Fibroblast of lung (primary cell): ENCODE measurements around the gene SLC39A5. TPM values are rescaled to one million over a fixed set of nuclear protein-coding genes. Genes with fewer than 3 reads are reported as not detected.

ENCODE experiments used
- DNase-seq, 2 donors: peaks; one replicate each; pipeline versions ENCODE4 v3.0.0 to v3.0.0-alpha.2; 2010; ENCODE audit warnings: low read depth in 2 of 2
- H2AFZ ChIP-seq: 2 replicates; pipeline ENCODE4 v1.5.1; 2012; ENCODE audit warnings: low read length, control low read depth, inconsistent platforms
- H3K27ac ChIP-seq: 2 replicates; pipeline ENCODE4 v1.5.1; 2011; ENCODE audit warnings: low read length, control low read depth; ENCODE audit not compliant: insufficient read depth
- H3K27me3 ChIP-seq: 2 replicates; pipeline ENCODE4 v1.5.1; 2011; ENCODE audit warnings: mild to moderate bottlenecking, low read length; ENCODE audit not compliant: control insufficient read depth, insufficient read depth
- H3K36me3 ChIP-seq: 2 replicates; pipeline ENCODE4 v1.5.1; 2011; ENCODE audit warnings: low read length; ENCODE audit not compliant: control insufficient read depth, insufficient read depth
- H3K4me1 ChIP-seq: 2 replicates; pipeline ENCODE4 v1.5.1; 2011; ENCODE audit warnings: low read length; ENCODE audit not compliant: control insufficient read depth, insufficient read depth; ENCODE audit errors: extremely low read depth
- H3K4me2 ChIP-seq: 2 replicates; pipeline ENCODE4 v1.5.1; 2011; ENCODE audit warnings: low read length, control low read depth; ENCODE audit not compliant: insufficient read depth; ENCODE audit errors: extremely low read depth
- H3K4me3 ChIP-seq, 4 experiments: fragments of 200-600 bp in 1 of 4; sonication (generic) in 1 of 4; replicated peaks in 1 of 4; 2 replicates each; pipeline ENCODE4 v1.5.1; 2011 to 2016; ENCODE audit warnings: low read length in 4 of 4, low read depth in 3 of 4, mild to moderate bottlenecking in 3 of 4, control low read depth in 2 of 4, inconsistent platforms in 1 of 4, mixed read lengths in 1 of 4; ENCODE audit not compliant: insufficient read depth in 1 of 4; ENCODE audit errors: control extremely low read depth in 1 of 4
- H3K79me2 ChIP-seq: 2 replicates; pipeline ENCODE4 v1.5.1; 2012; ENCODE audit warnings: mild to moderate bottlenecking, low read length, inconsistent platforms; ENCODE audit not compliant: control insufficient read depth, insufficient read depth
- H3K9ac ChIP-seq: 2 replicates; pipeline ENCODE4 v1.5.1; 2011; ENCODE audit warnings: mild to moderate bottlenecking, low read length, control low read depth; ENCODE audit not compliant: insufficient read depth
- H3K9me3 ChIP-seq: 2 replicates; pipeline ENCODE4 v1.5.1; 2012; ENCODE audit warnings: low read depth, low read length; ENCODE audit not compliant: control insufficient read depth, insufficient read depth
- H4K20me1 ChIP-seq: 2 replicates; pipeline ENCODE4 v1.5.1; 2011; ENCODE audit warnings: low read length; ENCODE audit not compliant: control insufficient read depth, insufficient read depth; ENCODE audit errors: extremely low read depth
- EZH2 ChIP-seq: IDR thresholded peaks from 2 replicates; pipeline ENCODE4 v1.5.1; 2012; ENCODE audit warnings: low read length, control low read depth, mild to moderate bottlenecking; ENCODE audit errors: missing control alignments
- polyA plus RNA-seq, 2 donors: library from polyadenylated mRNA; depleted of rRNA in 1 of 2; stranded (reverse) in 1 of 2; unstranded in 1 of 2; fragments of >200 nt; gene quantifications; 2 replicates each; pipeline ENCODE4 v1.2.1, GENCODE V29; 2011 to 2012; ENCODE audit warnings: missing spikeins in 1 of 2
- total RNA-seq: library from RNA; depleted of rRNA; stranded (reverse); fragments of >200 nt; gene quantifications from 2 replicates; pipeline ENCODE4 v1.2.1, GENCODE V29; 2014
- TF ChIP-seq, protein P1 (sequence below), 2 donors: IDR thresholded peaks in 1 of 2; conservative IDR thresholded peaks in 1 of 2; 1 replicate in 1 of 2; 2 replicates in 1 of 2; pipeline ENCODE4 v1.5.1; 2011 to 2012; ENCODE audit warnings: low read length in 2 of 2, control low read depth in 1 of 2, inconsistent platforms in 1 of 2, low read depth in 1 of 2, mild to moderate bottlenecking in 1 of 2

The SLC39A5 gene
- total and polyA plus RNA-seq, 2 donors (not counting 1 experiment from before 2014, with no cell fraction given), result not detected

DNA sequence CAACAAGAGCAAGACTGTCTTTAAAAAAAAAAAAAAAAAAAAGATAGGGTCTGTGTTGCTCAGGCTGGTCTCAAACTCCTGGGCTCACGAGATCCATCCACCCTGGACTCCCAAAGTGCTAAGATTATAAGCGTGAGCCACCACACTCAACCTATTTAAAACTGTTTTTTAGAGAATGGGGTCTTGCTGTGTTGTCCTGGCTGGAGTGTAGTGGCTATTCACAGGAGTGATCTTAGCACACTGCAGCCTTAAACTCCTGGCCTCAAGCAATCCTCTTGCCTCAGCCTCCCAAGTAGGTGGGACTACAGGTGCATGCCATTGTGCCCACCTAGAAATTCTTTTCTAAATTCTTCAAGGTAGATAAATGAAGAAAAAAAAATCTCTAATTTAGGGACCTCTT, 44.4 kb downstream of the SLC39A5 start:
- H3K27ac ChIP-seq, result no peak overlapping the region
- H2AFZ ChIP-seq, result no peak overlapping the region
- no peak overlapping the region for H3K4me2 ChIP-seq
- H3K4me3 ChIP-seq, result no peak overlapping the region
- no peak for DNase-seq
- H3K36me3 ChIP-seq, result peaks cover 19% of the 10 kb centered on the region
- H3K79me2 ChIP-seq, result no peaks in the 10 kb centered on the region
- H3K9ac ChIP-seq, result no peak overlapping the region
- no peak for TF ChIP-seq EZH2
- TF ChIP-seq, protein P1, sequence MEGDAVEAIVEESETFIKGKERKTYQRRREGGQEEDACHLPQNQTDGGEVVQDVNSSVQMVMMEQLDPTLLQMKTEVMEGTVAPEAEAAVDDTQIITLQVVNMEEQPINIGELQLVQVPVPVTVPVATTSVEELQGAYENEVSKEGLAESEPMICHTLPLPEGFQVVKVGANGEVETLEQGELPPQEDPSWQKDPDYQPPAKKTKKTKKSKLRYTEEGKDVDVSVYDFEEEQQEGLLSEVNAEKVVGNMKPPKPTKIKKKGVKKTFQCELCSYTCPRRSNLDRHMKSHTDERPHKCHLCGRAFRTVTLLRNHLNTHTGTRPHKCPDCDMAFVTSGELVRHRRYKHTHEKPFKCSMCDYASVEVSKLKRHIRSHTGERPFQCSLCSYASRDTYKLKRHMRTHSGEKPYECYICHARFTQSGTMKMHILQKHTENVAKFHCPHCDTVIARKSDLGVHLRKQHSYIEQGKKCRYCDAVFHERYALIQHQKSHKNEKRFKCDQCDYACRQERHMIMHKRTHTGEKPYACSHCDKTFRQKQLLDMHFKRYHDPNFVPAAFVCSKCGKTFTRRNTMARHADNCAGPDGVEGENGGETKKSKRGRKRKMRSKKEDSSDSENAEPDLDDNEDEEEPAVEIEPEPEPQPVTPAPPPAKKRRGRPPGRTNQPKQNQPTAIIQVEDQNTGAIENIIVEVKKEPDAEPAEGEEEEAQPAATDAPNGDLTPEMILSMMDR (conservative IDR thresholded peaks at IDR 0.05 in 1 of 2, IDR thresholded peaks at IDR 0.05 in 1 of 2; ENCODE audit: low read depth in 1 of 2, low read length in 2 of 2), result no peak
- H3K27me3 ChIP-seq, result no peaks in the 10 kb centered on the region
- no peaks in the 10 kb centered on the region for H3K4me1 ChIP-seq
- H4K20me1 ChIP-seq, result no peaks in the 10 kb centered on the region
- no peaks in the 10 kb centered on the region for H3K9me3 ChIP-seq

DNA sequence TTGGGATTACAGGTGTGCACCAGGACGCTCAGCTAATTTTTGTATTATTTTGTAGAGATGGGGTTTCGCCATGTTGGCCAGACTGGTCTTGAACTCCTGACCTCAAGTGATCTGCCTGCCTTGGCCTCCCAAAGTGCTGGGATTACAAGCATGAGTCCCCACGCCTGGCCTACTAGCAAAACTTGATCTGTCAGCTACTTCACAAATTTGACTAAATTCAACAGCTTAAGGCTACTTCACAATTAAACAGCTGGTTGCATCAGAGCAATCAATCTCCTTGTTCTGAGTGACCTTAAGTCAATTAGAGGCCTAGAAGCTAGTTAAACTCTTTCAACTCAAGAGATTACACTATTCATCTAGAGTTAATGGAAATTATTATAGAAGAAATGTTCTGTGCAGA, 49.1 kb downstream of the SLC39A5 start:
- no peak overlapping the region for H2AFZ ChIP-seq
- no peaks in the 10 kb centered on the region for H3K9me3 ChIP-seq
- no peaks in the 10 kb centered on the region for H3K27me3 ChIP-seq
- no peak overlapping the region for H3K4me2 ChIP-seq
- no peaks in the 10 kb centered on the region for H3K4me1 ChIP-seq
- peaks cover 19% of the 10 kb centered on the region for H3K36me3 ChIP-seq
- H3K27ac ChIP-seq, result no peak overlapping the region
- H3K79me2 ChIP-seq, result no peaks in the 10 kb centered on the region
- no peak overlapping the region for H3K4me3 ChIP-seq
- TF ChIP-seq, protein P1 (conservative IDR thresholded peaks at IDR 0.05 in 1 of 2, IDR thresholded peaks at IDR 0.05 in 1 of 2; ENCODE audit: low read depth in 1 of 2, low read length in 2 of 2), result no peak
- no peak for TF ChIP-seq EZH2
- H4K20me1 ChIP-seq, result no peaks in the 10 kb centered on the region
- DNase-seq, result no peak
- no peak overlapping the region for H3K9ac ChIP-seq

DNA sequence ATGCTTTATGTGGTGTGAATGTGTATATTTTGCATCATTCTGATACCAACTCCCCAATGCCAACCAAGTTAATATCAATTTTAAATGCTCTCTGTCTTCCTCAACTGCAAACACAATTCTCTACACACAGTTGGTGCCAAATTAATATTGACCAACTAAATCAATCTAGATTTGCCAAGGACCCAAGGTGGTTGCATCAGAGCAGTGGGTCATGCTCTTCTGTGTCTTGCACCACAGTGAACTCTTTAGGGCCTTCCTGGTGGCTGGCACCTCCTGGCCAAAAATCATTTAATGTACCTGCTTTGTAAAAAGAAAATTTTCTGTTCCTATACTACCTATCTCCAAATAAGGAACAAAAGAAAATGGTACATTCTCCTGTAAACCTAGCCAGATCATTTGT, 51.0 kb downstream of the SLC39A5 start:
- no peak for DNase-seq
- no peak for TF ChIP-seq EZH2
- TF ChIP-seq, protein P1 (conservative IDR thresholded peaks at IDR 0.05 in 1 of 2, IDR thresholded peaks at IDR 0.05 in 1 of 2; ENCODE audit: low read depth in 1 of 2, low read length in 2 of 2), result no peak
- Histone ChIP-seq H3K4me2 (no peak overlapping the region), H3K36me3 (peaks cover 14% of the 10 kb centered on the region), H3K9me3 (no peaks in the 10 kb centered on the region), H2AFZ (no peak overlapping the region), H4K20me1 (no peaks in the 10 kb centered on the region), H3K79me2 (no peaks in the 10 kb centered on the region), H3K27me3 (no peaks in the 10 kb centered on the region), H3K4me1 (no peaks in the 10 kb centered on the region), H3K9ac (no peak overlapping the region), H3K27ac (no peak overlapping the region), H3K4me3 (no peak overlapping the region)
